ENCODE data around the gene PRKN.

DNA sequence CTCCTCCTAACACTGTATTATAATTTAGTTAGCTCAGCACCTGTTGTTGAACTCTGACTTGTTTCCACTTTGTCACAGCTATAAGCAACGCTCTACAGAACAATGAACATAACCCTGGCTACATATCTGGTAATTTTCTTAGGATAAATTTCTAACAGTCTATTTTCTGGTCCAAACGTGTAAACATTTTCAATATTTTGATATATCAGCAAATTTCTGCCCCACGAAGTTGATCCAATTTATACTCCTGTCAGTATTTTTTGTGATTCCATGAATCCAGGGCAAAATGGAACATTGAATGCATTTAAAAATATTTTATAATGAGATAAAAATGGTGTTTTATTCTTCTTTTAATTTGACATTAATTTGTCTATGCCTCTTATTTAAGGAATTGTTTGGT lies 1005.2 kb downstream of the PRKN start:
- TF ChIP-seq, protein P1, sequence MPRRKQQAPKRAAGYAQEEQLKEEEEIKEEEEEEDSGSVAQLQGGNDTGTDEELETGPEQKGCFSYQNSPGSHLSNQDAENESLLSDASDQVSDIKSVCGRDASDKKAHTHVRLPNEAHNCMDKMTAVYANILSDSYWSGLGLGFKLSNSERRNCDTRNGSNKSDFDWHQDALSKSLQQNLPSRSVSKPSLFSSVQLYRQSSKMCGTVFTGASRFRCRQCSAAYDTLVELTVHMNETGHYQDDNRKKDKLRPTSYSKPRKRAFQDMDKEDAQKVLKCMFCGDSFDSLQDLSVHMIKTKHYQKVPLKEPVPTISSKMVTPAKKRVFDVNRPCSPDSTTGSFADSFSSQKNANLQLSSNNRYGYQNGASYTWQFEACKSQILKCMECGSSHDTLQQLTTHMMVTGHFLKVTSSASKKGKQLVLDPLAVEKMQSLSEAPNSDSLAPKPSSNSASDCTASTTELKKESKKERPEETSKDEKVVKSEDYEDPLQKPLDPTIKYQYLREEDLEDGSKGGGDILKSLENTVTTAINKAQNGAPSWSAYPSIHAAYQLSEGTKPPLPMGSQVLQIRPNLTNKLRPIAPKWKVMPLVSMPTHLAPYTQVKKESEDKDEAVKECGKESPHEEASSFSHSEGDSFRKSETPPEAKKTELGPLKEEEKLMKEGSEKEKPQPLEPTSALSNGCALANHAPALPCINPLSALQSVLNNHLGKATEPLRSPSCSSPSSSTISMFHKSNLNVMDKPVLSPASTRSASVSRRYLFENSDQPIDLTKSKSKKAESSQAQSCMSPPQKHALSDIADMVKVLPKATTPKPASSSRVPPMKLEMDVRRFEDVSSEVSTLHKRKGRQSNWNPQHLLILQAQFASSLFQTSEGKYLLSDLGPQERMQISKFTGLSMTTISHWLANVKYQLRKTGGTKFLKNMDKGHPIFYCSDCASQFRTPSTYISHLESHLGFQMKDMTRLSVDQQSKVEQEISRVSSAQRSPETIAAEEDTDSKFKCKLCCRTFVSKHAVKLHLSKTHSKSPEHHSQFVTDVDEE (CRISPR knock-in tag; IDR thresholded peaks at IDR 0.05) = no peak
- TF ChIP-seq PATZ1 (CRISPR knock-in tag; IDR thresholded peaks at IDR 0.05; ENCODE audit: borderline replicate concordance) (no peak), ZFP3 (CRISPR knock-in tag; IDR thresholded peaks at IDR 0.05) (no peak), ZNF8 (CRISPR knock-in tag; IDR thresholded peaks at IDR 0.05) (no peak), ZNF565 (CRISPR knock-in tag; conservative IDR thresholded peaks at IDR 0.05; ENCODE audit: low read depth) (no peak)

Data from SK-N-SH treated with all-trans-retinoic acid at 6 μM for 48 hours (cell line).